GM12891 (cell line): ENCODE data around the gene UTP4.
"Not testable (repeated sequence)": the region's sequence is repeated elsewhere in the genome, so short reads cannot be mapped to it uniquely, and the experiment has no call there.

Experiments
- DNase-seq: peaks from one replicate; pipeline ENCODE4 v3.0.0; 2011; ENCODE audit warnings: low spot score; ENCODE audit not compliant: insufficient read length
- FAIRE-seq: peaks from 2 replicates; lab custom pipeline; 2011; peaks lifted over from hg19 to GRCh38; lab: Jason Lieb, UNC
- PAX5 ChIP-seq: IDR thresholded peaks from 2 replicates; pipeline ENCODE4 v1.6.1; 2011; ENCODE audit warnings: low read length, moderate library complexity, mild to moderate bottlenecking; ENCODE audit not compliant: insufficient read depth, severe bottlenecking
- POLR2A ChIP-seq: IDR thresholded peaks from 2 replicates; pipeline ENCODE4 v1.6.1; 2011; ENCODE audit warnings: low read depth, low read length, control low read depth
- POLR2AphosphoS5 ChIP-seq: IDR thresholded peaks from 2 replicates; pipeline ENCODE4 v1.6.1; 2011; ENCODE audit warnings: low read depth, low read length, control low read depth
- POU2F2 ChIP-seq: IDR thresholded peaks from 2 replicates; pipeline ENCODE4 v1.6.1; 2011; ENCODE audit warnings: low read depth, mild to moderate bottlenecking, control low read depth, low read length, moderate library complexity
- SPI1 ChIP-seq: IDR thresholded peaks from 2 replicates; pipeline ENCODE4 v1.6.1; 2011; ENCODE audit warnings: low read depth, low read length, control low read depth
- TAF1 ChIP-seq: IDR thresholded peaks from 2 replicates; pipeline ENCODE4 v1.6.1; 2011; ENCODE audit warnings: low read depth, low read length, control low read depth

The UTP4 gene

DNA sequence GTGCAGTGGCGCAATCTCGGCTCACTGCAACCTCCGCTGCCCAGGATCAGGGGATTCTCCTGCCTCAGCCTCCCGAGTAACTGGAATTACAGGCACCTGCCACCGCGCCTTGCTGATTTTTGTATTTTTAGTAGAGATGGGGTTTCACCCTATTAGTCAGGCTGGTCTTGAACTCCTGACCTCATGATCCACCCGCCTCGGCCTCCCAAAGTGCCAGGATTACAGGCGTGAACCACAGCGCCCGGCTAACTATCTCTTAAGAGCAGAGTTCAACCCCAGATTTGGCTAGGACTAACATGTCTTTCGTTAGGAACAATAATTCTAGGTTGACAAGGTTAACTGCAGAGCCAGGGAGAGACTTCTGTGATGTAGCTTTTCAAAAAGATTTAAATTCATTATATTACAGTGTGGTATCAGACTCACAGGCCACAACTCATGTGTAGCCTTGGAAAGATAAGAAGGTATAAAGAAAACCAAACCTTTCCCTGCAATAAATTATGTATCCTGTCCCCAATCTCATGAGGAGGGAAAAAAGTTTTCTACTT, 4.4 kb upstream of the UTP4 start:
- DNase-seq (no peak), FAIRE-seq (no peak)
- TF ChIP-seq POLR2A = no peak
- no peak for TF ChIP-seq PAX5
- TF ChIP-seq POU2F2 = no peak
- no peak for TF ChIP-seq POLR2AphosphoS5
- no peak for TF ChIP-seq SPI1
- TF ChIP-seq TAF1 = no peak

DNA sequence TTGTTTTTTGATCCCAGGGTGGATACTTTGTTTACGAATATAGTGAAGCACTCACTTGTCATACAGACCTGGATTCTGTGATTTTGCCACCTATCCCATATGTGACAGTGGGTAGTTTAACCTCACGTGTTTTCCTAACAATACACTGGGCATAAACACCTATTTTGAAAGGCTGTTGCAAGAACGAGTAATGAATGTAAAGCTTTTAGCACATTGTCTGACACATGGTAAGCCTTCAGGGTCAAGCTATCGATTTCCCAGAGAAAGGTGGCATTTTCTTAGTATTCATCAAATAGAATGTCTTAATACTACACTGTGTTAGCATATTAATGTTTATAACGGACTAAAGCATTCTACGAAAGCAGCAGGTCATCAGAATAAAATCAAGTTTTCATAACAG, 2.0 kb upstream of the UTP4 start:
- DNase-seq = no peak
- no peak for TF ChIP-seq POU2F2
- peak; percentile 69; the same call in 1 of the 2 replicates for TF ChIP-seq POLR2AphosphoS5
- no peak for FAIRE-seq

GRCh38 chr16:69131167-69131838, 1.1 kb upstream of the UTP4 start:
- no peak for DNase-seq
- TF ChIP-seq SPI1 = peak; percentile 65; the same call in 1 of the 2 replicates
- no peak for TF ChIP-seq POLR2AphosphoS5
- TF ChIP-seq PAX5 = no peak
- no peak for FAIRE-seq

DNA sequence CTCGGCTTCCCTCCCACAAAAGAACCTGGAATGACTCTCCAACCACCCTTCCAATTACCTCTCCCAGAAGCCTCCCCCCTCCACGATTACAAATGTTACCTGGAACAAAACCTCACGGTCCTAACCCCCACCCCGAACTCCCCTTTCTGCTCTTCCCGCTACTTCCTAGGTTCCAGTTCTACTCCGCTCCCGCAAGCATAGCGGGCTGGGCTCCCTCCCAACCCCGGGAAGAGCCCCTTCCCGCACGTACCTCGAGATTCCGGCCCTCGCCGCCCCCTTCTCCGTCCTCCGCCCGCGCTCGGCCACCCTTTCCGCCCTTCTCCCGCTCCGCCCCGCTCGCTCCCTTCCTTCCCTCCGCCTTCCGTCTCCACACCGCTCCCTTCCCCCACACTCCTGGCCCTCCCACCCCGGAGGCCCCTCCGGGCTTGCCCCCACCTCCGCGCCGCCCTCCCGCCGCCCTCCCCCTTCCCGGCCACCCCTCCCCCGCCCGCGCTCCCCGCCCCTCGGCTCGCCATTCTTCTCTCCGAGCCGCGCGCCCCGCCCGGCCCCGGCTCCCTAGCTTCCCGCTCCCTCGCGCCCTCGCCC, 518 bp upstream of the UTP4 start:
- no peak for TF ChIP-seq PAX5
- TF ChIP-seq POLR2A = no peak
- TF ChIP-seq TAF1 = no peak
- no peak for TF ChIP-seq POLR2AphosphoS5
- no peak for TF ChIP-seq POU2F2
- TF ChIP-seq SPI1 = no peak
- peak; percentile 90 for DNase-seq
- no peak for FAIRE-seq

GRCh38 chr16:69133373-69133954, 1.0 kb downstream of the UTP4 start:
- DNase-seq (no peak), FAIRE-seq (no peak)
- TF ChIP-seq POLR2AphosphoS5 (no peak), SPI1 (no peak), PAX5 (no peak), POLR2A (no peak), TAF1 (no peak), POU2F2 (no peak)

DNA sequence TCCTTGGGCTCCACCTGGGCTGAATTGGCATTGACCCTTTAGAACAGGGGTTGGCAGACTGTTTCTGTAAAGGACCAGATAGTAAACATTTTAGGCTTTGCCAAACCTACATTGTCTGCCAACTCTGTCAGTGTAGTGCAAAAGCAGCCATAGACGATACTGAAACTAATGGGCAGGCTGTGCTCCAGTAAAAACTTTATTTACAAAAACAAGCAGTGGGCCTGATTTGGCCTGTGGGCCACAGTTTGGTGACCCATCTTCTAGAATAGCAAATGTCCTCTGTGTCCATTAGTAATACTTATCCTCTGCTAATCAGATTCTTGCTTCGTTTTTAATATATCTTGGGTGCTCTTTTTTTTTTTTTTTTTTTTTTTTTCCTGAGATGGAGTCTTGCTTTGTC, 6.2 kb downstream of the UTP4 start:
- FAIRE-seq (no peak), DNase-seq (no peak)
- no peak for TF ChIP-seq POLR2AphosphoS5
- TF ChIP-seq POLR2A = no peak
- TF ChIP-seq POU2F2 = no peak
- no peak for TF ChIP-seq TAF1
- no peak for TF ChIP-seq PAX5
- TF ChIP-seq SPI1 = no peak

GRCh38 chr16:69139464-69139863, 7.0 kb downstream of the UTP4 start:
- not testable (repeated sequence) for DNase-seq, FAIRE-seq

- TF ChIP-seq TAF1 = no peak
- TF ChIP-seq SPI1 = no peak
- TF ChIP-seq POLR2AphosphoS5 = no peak
- TF ChIP-seq POLR2A = no peak
- no peak for TF ChIP-seq POU2F2
- TF ChIP-seq PAX5 = no peak
- DNase-seq (no peak), FAIRE-seq (no peak)
Observed at GRCh38 chr16:69141014-69141413, 8.6 kb downstream of the UTP4 start.

DNA sequence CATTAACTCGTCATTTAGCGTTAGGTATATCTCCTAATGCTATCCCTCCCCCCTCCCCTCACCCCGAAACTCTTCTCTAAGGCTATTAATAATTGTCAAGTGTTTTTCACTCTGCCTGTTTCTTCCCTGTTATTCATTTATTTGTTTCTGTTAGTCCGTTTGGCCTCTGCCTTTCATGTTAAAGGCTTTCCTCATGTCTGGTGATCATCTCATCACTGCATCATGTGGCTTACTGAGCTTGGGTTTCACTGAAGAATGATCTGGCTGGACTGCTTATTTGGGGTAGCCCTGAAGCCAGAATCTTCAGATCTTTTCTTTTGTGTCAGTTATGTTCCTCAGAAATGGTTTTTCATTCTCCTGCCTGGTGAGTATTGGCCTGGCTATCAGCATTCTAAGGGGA, 9.5 kb downstream of the UTP4 start:
- no peak for TF ChIP-seq PAX5
- no peak for TF ChIP-seq POLR2A
- no peak for TF ChIP-seq POLR2AphosphoS5
- TF ChIP-seq SPI1 = no peak
- TF ChIP-seq POU2F2 = no peak
- TF ChIP-seq TAF1 = no peak
- FAIRE-seq = no peak
- DNase-seq = no peak

- no peak for FAIRE-seq
Observed at GRCh38 chr16:69143116-69143515, 10.7 kb downstream of the UTP4 start.

More at GRCh38 chr16:69143116-69143515, 10.7 kb downstream of the UTP4 start:
- no peak for DNase-seq
- no peak for TF ChIP-seq POLR2AphosphoS5
- TF ChIP-seq TAF1 = no peak
- TF ChIP-seq PAX5 = no peak
- TF ChIP-seq POU2F2 = no peak
- no peak for TF ChIP-seq SPI1
- TF ChIP-seq POLR2A = no peak
